Endothelial cell of umbilical vein (primary cell): ENCODE measurements around the gene LYVE1. TPM values are rescaled to one million over a fixed set of nuclear protein-coding genes. Genes with fewer than 3 reads are reported as not detected.

Experiments
- BruUV-seq: library from RNA; stranded (reverse); fragments of 400-500 nt; replicated peaks from 2 replicates; lab custom pipeline; 2021; lab: Mats Ljungman, UMichigan
- CTCF ChIA-PET: fragments of 300-600, 350-600 bp; sonication (Branson Sonifier 250); formaldehyde crosslinking; loops from one replicate; lab custom pipeline; 2021; ENCODE audit warnings: antibody characterized with exemption, inconsistent platforms; lab: Charles Lee
- POLR2A ChIA-PET: fragments of 300-600, 350-600 bp; sonication (Branson Sonifier 250); formaldehyde crosslinking; loops from one replicate; lab custom pipeline; 2021; ENCODE audit warnings: antibody characterized with exemption, inconsistent platforms; lab: Charles Lee
- DNase-seq: peaks from one replicate; pipeline ENCODE4 v3.0.0-alpha.2; 2011; ENCODE audit warnings: low read depth, low spot score
- FAIRE-seq: peaks from 2 replicates; lab custom pipeline; 2011; peaks lifted over from hg19 to GRCh38; lab: Jason Lieb, UNC
- H2AFZ ChIP-seq: 2 replicates; pipeline ENCODE4 v1.6.0; 2012; ENCODE audit warnings: low read depth, low read length, control low read depth, inconsistent platforms
- H3K27ac ChIP-seq: 2 replicates; pipeline ENCODE4 v1.5.1; 2011; ENCODE audit warnings: low read depth, mild to moderate bottlenecking, control low read depth, low read length, moderate library complexity; ENCODE audit not compliant: insufficient read depth
- H3K27me3 ChIP-seq, 2 experiments: 2 replicates each; pipeline versions ENCODE4 v1.6.0 to v1.6.1; 2011; ENCODE audit warnings: low read length in 2 of 2, mixed read lengths in 1 of 2; ENCODE audit not compliant: control insufficient read depth in 2 of 2, insufficient read depth in 2 of 2
- H3K36me3 ChIP-seq, 2 experiments: 2 replicates in 1 of 2; 3 replicates in 1 of 2; pipeline ENCODE4 v1.5.1; 2011; ENCODE audit warnings: low read length in 2 of 2, mild to moderate bottlenecking in 1 of 2, moderate library complexity in 1 of 2; ENCODE audit not compliant: control insufficient read depth in 2 of 2, insufficient read depth in 2 of 2; ENCODE audit errors: extremely low read depth in 1 of 2
- H3K4me1 ChIP-seq: 3 replicates; pipeline ENCODE4 v1.5.1; 2011; ENCODE audit warnings: mild to moderate bottlenecking, low read length; ENCODE audit not compliant: control insufficient read depth, insufficient read depth; ENCODE audit errors: extremely low read depth
- H3K4me2 ChIP-seq: 2 replicates; pipeline ENCODE4 v1.6.1; 2011; ENCODE audit warnings: low read length, control low read depth, mixed read lengths; ENCODE audit not compliant: insufficient read depth
- H3K4me3 ChIP-seq, 3 experiments: fragments of 200-600 bp in 1 of 3; sonication (generic), shearing (Covaris generic) in 1 of 3; replicated peaks in 1 of 3; 2 replicates each; pipeline ENCODE4 v1.5.1; 2011 to 2016; ENCODE audit warnings: control low read depth in 3 of 3, low read length in 3 of 3, mild to moderate bottlenecking in 2 of 3, inconsistent platforms in 1 of 3, low read depth in 1 of 3, moderate library complexity in 1 of 3; ENCODE audit not compliant: insufficient read depth in 1 of 3
- H3K79me2 ChIP-seq: 2 replicates; pipeline ENCODE4 v1.6.0; 2012; ENCODE audit warnings: low read length, inconsistent platforms; ENCODE audit not compliant: control insufficient read depth, insufficient read depth
- H3K9ac ChIP-seq: replicated peaks from 2 replicates; pipeline ENCODE3; 2011; ENCODE audit warnings: low read length, control low read depth; ENCODE audit not compliant: insufficient read depth; ENCODE audit errors: extremely low read depth
- H3K9me1 ChIP-seq: replicated peaks from 3 replicates; pipeline ENCODE4 v1.6.0; 2011; ENCODE audit warnings: mild to moderate bottlenecking, low read length; ENCODE audit not compliant: control insufficient read depth, insufficient read depth; ENCODE audit errors: extremely low read depth
- H3K9me3 ChIP-seq: replicated peaks from 2 replicates; pipeline ENCODE4 v1.5.1; 2012; ENCODE audit warnings: low read length, inconsistent platforms; ENCODE audit not compliant: control insufficient read depth, insufficient read depth
- H4K20me1 ChIP-seq: replicated peaks from 2 replicates; pipeline ENCODE3; 2011; ENCODE audit warnings: mild to moderate bottlenecking, low read length; ENCODE audit not compliant: control insufficient read depth, insufficient read depth; ENCODE audit errors: extremely low read depth
- FOS ChIP-seq: IDR thresholded peaks from 2 replicates; pipeline ENCODE4 v1.6.1; 2011; ENCODE audit warnings: mild to moderate bottlenecking, low read length, moderate library complexity, borderline replicate concordance; ENCODE audit not compliant: insufficient read depth
- JUN ChIP-seq: IDR thresholded peaks from 2 replicates; pipeline ENCODE4 v1.6.1; 2011; ENCODE audit warnings: borderline replicate concordance, low read depth; ENCODE audit not compliant: insufficient read length, insufficient read depth
- MAX ChIP-seq: IDR thresholded peaks from 2 replicates; pipeline ENCODE4 v1.6.1; 2011; ENCODE audit not compliant: insufficient read depth, insufficient read length
- MYC ChIP-seq: IDR thresholded peaks from one replicate; pipeline ENCODE4 v1.6.1; 2011; ENCODE audit warnings: mild to moderate bottlenecking, low read depth, low read length
- POLR2A ChIP-seq: IDR thresholded peaks from 2 replicates; pipeline ENCODE4 v1.6.1; 2012; ENCODE audit warnings: low read depth, mild to moderate bottlenecking, control low read depth, low read length
- POLR2AphosphoS5 ChIP-seq: IDR thresholded peaks from 2 replicates; pipeline ENCODE4 v1.6.1; 2012; ENCODE audit warnings: low read depth, mild to moderate bottlenecking, control low read depth, low read length, moderate library complexity; ENCODE audit not compliant: insufficient read depth
- dilution Hi-C: fragments of 300-500 bp; cut with MboI; formaldehyde crosslinking; loops from one replicate; pipeline ENCODE4 v1.15.0; 2019; ENCODE audit warnings: low sequenced_read_pairs; ENCODE audit not compliant: extremely low pct_ligation_motif_present
- intact Hi-C: fragments of 100-400 bp; cut with micrococcal nuclease; formaldehyde crosslinking; loops from one replicate; pipeline ENCODE4 v1.10.0; 2022
- polyA plus RNA-seq, 4 experiments: library from polyadenylated mRNA; depleted of rRNA in 3 of 4; stranded (reverse) in 3 of 4; unstranded in 1 of 4; fragments of >200 nt; gene quantifications; 2 replicates each; pipeline versions ENCODE4 v1.2.1 to v1.2.3, GENCODE V29; 2011 to 2012; ENCODE audit warnings: missing spikeins in 1 of 4
- total RNA-seq: library from RNA; stranded (reverse); gene quantifications from 2 replicates; pipeline ENCODE4 v1.2.3, GENCODE V29; 2021
- TF ChIP-seq, protein P1 (sequence below), 2 donors: IDR thresholded peaks; 1 replicate in 1 of 2; 2 replicates in 1 of 2; pipeline ENCODE4 v1.5.1; 2011; ENCODE audit warnings: low read length in 2 of 2, mild to moderate bottlenecking in 2 of 2, moderate library complexity in 2 of 2, control low read depth in 1 of 2, inconsistent platforms in 1 of 2, low read depth in 1 of 2; ENCODE audit not compliant: insufficient read depth in 1 of 2; ENCODE audit errors: extremely low read depth in 1 of 2

The LYVE1 gene
- total and polyA plus RNA-seq, 2 donors (not counting 3 experiments of a cell fraction or from before 2014, with no cell fraction given) = 4.6 to 7.6 TPM

- Histone ChIP-seq H3K79me2 (no peaks in the 10 kb centered on the region), H3K4me3 (no peak overlapping the region), H3K27ac (no peak overlapping the region), H3K4me2 (no peak overlapping the region), H3K9me3 (no peaks in the 10 kb centered on the region), H3K4me1 (peaks cover 29% of the 10 kb centered on the region), H3K36me3 (no peaks in the 10 kb centered on the region), H4K20me1 (no peaks in the 10 kb centered on the region), H2AFZ (no peak overlapping the region), H3K9me1 (no peaks in the 10 kb centered on the region), H3K9ac (no peak overlapping the region), H3K27me3 (no peaks in the 10 kb centered on the region)
- no peak for DNase-seq
- BruUV-seq = no TSS peak
- ChIA-PET CTCF (interaction anchor here (3.7 kb wide), 1 partner anchor 11 kb away, joined by 15 read pairs; no protein-coding TSS in a partner anchor), POLR2A (no interaction called here)
- intact Hi-C loops = no loop called here
- FAIRE-seq = no peak
- TF ChIP-seq JUN (no peak), MAX (no peak), POLR2AphosphoS5 (no peak), MYC (no peak), POLR2A (no peak), FOS (no peak)
- TF ChIP-seq, protein P1, sequence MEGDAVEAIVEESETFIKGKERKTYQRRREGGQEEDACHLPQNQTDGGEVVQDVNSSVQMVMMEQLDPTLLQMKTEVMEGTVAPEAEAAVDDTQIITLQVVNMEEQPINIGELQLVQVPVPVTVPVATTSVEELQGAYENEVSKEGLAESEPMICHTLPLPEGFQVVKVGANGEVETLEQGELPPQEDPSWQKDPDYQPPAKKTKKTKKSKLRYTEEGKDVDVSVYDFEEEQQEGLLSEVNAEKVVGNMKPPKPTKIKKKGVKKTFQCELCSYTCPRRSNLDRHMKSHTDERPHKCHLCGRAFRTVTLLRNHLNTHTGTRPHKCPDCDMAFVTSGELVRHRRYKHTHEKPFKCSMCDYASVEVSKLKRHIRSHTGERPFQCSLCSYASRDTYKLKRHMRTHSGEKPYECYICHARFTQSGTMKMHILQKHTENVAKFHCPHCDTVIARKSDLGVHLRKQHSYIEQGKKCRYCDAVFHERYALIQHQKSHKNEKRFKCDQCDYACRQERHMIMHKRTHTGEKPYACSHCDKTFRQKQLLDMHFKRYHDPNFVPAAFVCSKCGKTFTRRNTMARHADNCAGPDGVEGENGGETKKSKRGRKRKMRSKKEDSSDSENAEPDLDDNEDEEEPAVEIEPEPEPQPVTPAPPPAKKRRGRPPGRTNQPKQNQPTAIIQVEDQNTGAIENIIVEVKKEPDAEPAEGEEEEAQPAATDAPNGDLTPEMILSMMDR (IDR thresholded peaks at IDR 0.05; ENCODE audit: extremely low read depth in 1 of 2, insufficient read depth in 1 of 2, low read depth in 1 of 2, low read length in 2 of 2) = no peak
- dilution Hi-C loops = no loop called here
Observed at GRCh38 chr11:10603721-10604297, 35.3 kb upstream of the LYVE1 start.
